Mucosa of gallbladder (tissue), 1 donor: ENCODE results near the gene GCLM. TPM values are rescaled to one million over a fixed set of nuclear protein-coding genes. Genes with fewer than 3 reads are reported as not detected.
A peak's percentile ranks its signal among the peaks of the same experiment; 100 is the strongest.
"Not testable (repeated sequence)": the region's sequence is repeated elsewhere in the genome, so short reads cannot be mapped to it uniquely, and the experiment has no call there.

Experiments
- DNase-seq: peaks from one replicate; pipeline ENCODE4 v3.0.0-alpha.2; 2020; ENCODE audit warnings: low spot score
- total RNA-seq: library from RNA; stranded (reverse); gene quantifications from one replicate; pipeline ENCODE4 v1.2.1, GENCODE V29; 2021
- donor health status: DM: no; HTN: no; CAD: no.

The GCLM gene, protein sequence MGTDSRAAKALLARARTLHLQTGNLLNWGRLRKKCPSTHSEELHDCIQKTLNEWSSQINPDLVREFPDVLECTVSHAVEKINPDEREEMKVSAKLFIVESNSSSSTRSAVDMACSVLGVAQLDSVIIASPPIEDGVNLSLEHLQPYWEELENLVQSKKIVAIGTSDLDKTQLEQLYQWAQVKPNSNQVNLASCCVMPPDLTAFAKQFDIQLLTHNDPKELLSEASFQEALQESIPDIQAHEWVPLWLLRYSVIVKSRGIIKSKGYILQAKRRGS
- total RNA-seq, result 41.7 TPM

DNA sequence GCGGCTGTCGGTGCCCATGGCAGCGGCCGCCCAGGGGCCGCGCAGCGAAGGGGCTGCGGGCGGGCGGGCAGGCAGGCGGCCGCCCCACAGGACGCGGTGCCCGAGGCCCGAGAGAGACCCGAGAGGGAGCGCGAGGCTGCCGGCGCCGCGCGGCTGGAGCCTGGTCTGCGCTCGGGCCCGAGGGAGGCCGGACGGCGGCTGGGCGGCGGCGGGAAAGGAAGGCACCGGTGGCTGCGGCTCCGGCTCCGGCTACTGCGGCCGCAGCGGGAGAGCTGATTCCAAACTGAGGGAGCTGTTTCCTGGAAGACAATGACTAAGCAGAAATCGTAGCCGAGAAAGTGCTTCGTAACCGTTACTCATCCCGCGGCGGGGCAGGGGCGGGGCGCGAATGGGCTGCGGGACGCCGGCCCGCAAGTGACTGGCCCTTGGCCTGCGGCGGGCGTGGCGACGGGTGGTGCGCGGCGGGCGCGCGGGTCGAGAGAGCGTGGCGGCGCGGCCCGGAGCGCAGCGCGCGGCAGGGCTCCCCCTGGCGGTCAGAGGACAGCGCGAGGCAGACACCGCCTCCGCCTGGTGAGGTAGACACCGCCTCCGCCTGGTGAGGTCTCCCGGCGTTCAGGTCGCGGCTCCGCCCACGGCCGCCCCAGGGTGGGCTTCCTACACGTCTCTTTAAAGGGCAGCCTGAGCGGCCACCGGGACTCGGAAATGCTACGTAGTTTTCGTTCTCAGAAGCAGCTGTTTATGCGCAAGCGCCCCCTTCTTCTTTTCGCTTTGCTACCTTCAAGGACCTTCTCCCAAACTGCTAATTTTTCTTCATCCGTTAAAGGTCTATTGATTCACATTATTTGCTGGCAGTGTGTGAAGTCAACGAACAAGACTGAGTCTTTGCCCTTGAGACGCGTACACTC, at the start of gene GCLM:
Gene GCLM (minus strand): TSS at position 285 of the 905 bp plus-strand sequence. CDS start 267 bp downstream, at position 18.
- DNase-seq, result peak; percentile 90

DNA sequence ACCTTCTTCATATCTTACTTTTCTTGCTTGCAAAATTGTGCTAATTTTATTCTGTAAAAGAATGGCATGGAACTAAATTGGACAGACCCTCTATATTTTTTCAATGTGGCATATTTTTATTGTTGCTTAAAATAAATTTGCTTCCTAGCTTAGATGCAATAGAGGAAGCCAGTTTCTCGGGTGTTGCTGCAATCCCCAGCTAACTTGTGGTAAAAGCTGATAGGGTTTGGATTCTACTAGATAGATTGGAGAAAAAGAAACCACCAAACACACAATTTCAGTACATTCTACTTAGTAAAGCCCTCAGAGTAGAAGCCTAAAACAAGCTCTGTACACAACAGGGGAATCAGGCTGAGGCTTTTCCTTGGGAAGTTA, 49.5 kb upstream of the GCLM start:
- DNase-seq, result no peak

DNA sequence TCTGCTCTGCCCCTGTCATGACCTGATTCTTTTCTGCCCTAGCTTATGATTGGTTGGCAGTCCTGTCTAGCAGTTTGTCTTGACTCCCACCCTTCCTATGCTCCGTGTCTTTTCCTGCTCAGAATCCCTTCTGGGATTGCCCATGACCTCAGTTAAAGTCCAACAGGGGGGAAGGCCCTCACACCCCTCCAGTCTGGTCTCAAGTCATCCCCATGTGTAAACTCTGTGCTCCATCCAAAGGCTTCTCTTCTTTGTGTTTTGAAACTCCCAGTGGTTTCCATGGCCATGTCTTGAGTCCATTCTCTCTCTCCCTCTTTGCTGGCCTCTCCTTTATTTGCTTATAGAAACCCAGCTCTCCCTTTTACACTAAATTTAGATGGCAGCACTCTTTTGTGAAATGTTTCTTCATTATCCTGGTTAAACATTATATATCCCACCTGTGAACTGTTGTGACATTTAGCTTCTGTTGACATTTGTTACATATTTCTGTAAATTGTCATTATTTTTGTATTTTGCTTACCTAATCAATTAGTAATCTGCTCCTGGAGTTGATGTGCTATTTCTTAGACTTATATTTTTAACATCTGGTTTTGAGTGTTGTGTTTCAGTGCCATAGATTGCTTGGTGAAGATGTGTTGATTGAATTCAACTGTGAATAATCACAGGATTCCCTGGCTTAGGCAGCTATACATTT, 48.9 kb upstream of the GCLM start:
- DNase-seq, result no peak

DNA sequence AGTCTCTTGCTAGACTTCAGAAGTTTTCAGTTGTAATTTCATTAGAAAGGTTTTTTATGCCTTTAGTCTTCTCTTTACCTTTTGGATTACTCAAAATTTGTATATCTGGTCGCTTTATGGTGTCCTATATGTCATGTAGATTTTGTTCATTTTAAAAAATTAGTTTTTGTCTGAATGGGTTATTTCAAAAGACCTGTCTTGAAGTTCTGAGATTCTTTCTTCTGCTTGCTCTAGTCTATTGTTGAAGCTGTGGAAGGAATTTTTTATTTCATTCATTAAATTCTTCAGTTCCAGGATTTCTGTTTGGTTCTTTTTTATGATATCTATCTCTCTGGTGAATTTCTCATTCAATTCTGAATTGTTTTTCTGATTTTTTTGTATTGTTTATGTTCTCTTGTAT, 46.5 kb upstream of the GCLM start:
- no peak for DNase-seq

DNA sequence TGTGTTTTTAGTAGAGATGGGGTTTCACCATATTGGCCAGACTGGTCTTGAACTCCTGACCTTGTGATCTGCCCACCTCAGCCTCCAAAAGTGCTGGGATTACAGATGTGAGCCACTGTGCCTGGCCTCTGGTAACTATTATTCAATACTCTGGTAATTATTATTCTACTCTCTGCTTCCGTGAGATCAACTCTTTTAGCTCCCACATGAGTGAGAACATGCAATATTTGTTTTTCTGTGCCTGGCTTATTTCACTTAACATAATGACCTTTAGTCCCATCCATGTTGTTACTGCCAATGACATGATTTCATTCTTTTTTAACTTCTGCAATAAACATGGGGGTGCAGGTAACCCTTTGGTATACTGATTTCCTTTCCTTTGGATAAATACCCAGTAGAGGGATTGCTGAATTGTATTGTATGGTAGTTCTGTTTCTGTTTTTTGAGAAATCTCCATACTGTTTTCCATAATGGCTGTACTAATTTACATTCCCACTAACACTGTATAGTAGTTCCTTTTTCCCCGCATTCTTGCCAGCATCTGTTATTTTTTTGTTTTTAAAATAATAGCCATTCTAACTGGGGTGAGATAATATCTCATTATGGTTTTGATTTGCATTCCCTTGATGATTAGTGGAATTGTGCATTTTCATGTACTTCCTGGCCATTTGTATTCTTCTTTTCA, 37.9 kb upstream of the GCLM start:
- not testable (repeated sequence) for DNase-seq

DNA sequence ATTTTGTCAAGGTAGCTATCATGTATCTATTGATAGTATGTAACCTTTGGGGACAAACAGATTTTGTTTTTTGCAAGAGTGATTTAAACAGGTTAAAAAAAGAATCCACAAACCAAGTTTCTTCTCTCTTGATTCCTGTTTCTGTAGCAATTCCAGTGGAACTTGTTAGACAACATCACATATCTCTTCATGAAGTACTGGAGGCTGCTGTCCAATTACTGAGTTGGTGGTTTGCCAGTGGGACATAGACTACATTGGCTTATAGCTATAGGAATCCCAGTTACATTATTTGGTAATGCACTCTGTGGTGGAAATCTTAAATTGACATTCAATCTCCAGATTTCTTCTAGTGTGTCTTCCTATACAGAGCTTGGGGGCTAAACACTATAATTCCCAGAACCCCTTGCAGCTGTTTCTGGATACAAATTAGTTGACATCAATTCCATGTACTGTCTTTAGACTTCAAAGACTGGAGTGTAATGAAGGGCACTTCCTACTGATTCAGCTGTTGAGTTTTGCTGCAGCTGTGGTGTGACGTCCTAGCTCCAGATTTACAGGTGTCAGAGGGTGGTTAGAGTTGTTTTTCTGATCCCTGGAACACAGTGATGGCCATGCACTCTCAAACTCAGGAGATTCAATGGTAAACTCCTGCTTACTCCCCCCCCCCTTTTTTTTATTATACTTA, 29.4 kb upstream of the GCLM start:
- DNase-seq, result no peak

DNA sequence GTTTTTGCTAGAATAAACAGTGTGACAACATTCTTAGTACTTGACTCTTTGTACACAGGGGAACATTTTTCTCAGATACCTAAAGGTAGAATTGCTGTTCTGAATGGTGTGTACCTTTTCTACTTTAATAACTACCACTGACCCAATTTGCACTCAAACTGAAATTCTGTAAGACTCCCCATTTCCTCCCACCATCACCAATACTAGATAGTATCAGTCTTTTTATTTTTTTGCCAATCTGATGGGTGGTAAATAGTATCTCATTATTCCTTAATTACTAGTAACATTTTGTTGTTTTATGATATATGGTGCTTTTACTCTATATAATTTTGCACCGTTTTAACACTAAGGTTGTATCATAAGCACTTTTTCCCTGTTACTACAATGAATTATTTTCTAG, 28.8 kb upstream of the GCLM start:
- no peak for DNase-seq

DNA sequence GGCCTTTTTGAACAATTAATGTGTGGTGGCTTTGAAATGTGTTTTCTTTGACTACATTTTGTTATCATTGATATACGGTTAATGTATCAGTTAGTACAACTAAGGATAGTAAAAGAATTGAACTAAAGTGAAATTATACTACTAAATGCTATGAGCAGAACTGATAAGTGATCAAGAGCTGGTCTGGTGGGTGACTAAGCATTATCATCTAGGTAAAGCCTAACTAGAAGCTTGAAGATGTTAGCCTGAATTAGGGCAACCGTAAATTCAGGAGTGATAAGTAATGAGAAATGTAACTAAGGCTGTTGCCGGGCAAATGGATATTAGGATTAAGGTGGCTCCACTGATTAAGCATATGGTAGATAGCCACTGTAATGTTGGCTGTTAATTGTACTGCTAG, 16.0 kb upstream of the GCLM start:
- no peak for DNase-seq

DNA sequence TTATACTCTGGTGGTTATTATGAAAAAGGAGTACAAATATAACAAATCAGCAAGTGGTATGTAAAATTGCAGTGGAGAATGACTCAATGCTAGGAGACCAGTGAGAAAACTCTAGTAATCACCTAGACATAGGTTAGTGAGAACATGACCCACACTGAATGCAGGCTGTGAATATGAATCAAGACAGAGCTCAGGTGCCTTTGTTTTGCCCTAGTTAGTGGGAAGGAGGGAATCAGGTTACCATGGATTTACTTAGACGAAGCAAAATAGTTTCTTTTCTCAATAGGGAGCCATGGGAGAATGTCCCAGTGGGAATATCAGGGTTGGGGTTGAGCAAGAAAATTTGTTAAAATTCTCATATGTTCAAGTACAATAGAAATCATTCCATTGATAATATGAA, 10.6 kb upstream of the GCLM start:
- no peak for DNase-seq

DNA sequence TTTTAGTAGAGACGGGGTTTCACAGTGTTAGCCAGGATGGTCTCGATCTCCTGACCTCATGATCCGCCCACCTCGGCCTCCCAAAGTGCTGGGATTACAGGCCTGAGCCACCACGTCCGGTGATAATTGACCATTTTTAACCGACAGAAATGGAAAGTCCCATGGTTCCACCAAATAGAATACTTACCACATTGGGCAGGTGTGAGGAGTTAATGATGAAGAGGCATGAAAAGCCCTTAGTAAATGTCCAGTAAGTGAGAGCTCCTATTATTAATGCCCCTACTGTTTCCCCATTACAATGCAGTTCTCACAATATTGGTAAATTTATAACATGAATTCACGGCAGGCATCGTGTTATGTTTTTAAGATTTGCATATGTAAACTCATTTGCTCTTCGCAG, 8.1 kb upstream of the GCLM start:
- DNase-seq, result no peak

DNA sequence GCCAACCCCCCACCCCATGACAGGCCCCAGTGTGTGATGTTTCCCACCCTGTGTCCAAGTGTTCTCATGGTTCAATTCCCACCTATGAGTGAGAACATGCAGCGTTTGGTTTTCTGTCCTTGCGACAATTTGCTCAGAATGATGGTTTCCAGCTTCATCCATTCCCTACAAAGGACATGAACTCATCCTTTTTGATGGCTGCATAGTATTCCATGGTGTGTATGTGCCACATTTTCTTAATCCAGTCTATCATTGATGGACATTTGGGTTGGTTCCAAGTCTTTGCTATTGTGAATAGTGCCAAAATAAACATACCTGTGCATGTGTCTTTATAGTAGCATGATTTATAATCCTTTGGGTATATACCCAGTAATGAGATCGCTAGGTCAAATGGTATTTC, 1.6 kb upstream of the GCLM start:
- not testable (repeated sequence) for DNase-seq

DNA sequence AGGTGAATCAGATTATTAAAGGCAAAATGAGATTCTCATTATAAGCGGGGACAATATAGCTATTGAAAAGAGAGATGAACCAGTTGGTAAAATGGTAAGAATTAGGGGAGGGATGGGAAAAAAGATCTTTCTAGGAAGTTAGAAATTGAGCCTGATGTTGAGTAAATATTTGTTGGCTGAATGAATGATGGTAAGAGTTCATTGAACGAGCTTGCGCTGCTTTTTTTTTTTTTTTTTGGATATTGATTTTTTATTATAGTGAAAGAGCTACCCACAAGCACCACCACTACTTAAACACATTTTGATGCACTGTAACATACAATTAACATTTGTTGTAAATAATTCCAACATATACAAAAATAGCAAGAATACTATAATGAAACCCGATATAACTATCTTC, 1.1 kb upstream of the GCLM start:
- DNase-seq, result no peak

DNA sequence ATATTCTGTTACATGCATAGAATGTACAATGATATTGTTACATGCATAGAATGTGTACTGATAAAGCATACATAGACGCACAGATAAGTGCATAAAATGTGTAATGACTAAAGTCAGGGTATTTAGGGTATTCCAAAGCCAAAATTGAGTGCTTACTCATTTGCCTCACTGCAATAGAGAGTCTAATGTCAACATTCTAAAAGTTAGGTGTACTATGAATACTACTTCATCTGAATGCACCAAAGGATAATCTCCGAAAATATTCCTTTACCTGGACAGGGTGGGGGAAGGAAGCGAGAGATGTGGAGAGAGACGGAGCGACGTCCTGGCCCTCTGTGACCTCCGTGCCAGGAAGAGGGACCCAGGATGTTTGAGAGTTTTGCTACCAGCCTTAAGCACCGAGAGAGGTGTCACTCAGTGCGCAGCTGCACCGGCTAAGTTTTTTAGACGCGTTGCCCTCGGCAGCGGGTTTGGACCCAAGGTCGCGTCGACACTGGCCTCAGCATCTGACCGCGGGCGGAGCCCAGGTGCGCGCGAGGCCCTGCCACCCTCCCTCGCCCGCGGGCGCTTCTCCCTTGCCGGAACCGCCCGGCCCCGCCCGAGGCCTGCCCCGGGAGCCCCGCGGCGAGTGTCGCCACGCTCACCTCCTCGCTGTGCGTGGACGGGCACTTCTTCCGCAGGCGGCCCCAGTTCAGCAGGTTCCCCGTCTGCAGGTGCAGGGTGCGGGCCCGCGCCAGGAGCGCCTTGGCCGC, 660 bp downstream of the GCLM start:
- DNase-seq, result peak; percentile 24

DNA sequence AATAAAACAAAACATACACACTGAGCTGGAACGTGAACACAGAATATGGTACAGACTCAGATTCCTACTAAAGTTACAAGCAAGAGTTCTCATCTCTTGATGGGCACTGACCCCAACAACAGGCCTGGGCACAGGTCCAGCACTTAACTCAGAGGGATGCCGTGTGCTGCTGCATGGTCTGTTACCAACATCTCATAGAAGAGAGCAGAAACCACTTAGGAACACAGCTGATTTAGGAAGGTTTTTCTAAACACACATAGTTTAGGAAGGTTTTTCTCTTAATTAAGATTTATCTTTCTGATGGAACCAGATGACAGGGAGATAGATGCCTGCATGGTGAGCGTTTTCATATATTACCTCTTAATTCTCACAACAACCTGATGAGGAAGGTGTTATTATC, 1.5 kb downstream of the GCLM start:
- DNase-seq, result no peak

DNA sequence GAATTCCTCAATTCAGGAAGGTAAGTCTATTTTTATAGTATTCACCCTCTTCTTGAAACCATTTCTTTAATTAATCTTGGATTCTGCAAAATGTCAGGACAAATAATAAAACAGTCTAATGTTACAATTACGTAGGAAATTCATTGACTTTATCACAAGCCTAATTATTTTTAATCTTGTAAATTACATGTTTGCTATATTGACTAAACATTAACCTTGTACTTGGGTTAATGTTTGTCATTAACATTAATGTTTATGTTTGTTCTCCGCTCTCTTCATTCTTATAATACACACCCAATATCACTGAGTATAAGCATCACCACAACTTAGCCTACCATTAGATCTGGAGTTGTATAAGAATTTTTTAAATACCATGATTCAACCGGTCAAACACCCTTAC, 2.8 kb downstream of the GCLM start:
- DNase-seq, result no peak

DNA sequence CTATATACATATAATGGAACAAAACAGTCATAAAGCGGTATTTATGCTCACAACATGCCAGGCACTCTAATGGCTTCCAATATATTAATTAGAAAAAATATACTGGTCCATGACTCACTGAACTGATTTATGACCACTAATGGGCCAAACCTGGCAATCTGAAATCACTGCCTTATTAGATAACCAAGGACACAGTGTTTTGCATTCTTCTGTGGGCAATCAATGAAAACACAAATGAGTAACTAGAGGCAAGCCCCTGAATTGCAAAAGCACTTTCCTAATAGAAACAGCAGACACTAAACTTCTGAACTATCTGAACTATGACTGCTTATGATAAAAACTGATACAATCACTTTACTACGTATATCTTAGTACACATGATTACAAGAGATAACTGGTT, 3.5 kb downstream of the GCLM start:
- peak; percentile 22 for DNase-seq

DNA sequence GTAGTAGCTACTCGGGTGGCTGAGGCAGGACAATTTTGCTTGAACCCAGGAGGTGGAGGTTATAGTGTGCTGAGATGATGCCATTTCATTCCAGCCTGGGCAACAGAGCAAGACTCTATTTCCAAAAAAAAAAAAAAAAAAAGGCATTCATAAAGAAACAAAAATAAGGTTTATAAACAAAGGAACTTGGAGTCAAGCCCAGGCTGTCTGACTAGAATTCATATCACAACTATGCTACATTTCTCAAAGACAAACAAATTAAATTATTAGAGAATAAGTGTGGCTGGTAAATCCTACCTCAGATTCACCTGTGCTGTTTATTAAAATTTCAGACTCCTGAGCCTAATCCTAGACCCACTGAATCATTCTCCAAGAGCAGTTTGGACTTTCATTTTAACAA, 4.2 kb downstream of the GCLM start:
- DNase-seq, result no peak

DNA sequence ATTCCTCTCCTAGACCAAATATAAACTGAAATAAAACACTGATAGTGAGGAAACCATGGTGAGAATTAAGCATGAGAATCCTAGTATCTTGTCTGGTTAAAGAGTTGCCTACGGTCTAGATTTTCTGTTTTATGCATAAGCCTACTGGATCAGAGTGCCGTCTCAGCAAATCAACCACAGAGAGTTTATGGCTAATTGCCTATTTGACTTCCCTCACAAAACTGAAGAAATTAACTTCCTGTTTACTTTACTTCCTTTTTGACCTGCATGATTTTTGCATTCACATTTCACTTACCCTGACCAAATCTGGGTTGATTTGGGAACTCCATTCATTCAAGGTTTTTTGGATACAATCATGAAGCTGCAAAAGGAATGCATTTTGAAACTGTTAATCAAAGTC, 5.0 kb downstream of the GCLM start:
- no peak for DNase-seq

DNA sequence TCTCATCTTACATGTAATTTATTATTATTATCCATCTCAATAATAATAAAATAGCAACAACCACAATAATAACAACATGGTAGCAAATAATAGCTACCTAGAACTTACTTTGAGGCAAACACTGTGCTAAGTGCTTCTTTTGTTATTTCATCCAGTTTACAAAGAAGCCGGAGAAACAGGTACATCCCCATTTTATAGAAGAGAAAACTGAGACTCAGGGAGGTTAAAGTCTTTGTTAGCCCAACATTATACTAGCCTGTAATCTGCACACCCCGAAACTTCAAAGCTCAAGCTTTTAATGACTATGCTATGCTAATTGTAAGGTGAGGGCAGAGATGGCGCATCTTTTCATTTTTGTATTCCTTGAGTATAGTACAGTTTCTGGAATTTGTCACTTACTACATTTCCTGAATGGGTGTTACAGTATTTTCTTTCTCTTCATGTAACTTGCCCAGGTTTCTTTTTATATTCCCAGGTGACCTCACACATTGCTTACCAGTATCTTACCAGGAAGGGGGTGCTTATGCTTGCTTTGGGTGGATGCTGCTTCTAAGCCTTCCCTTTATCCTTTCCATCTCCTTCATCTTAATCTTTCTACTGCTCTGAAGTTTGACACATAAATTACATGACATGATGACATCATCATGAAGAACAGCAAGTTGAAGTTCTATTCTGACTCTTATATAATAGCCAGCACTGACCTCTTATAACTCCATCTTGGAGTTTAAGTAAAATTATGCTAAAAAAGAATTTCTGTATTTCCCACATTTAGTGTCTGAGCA, 8.3 kb downstream of the GCLM start:
- no peak for DNase-seq
